GM18907 (cell line): Measurements from ENCODE around the gene ZBTB16.

Source experiments
- ATAC-seq: cut with Tn5 transposase; IDR thresholded peaks from one replicate; pipeline ENCODE4 v1.9.1; 2021; ENCODE audit warnings: mild to moderate bottlenecking, moderate library complexity; ENCODE audit not compliant: unreplicated experiment

ZBTB16 gene

DNA sequence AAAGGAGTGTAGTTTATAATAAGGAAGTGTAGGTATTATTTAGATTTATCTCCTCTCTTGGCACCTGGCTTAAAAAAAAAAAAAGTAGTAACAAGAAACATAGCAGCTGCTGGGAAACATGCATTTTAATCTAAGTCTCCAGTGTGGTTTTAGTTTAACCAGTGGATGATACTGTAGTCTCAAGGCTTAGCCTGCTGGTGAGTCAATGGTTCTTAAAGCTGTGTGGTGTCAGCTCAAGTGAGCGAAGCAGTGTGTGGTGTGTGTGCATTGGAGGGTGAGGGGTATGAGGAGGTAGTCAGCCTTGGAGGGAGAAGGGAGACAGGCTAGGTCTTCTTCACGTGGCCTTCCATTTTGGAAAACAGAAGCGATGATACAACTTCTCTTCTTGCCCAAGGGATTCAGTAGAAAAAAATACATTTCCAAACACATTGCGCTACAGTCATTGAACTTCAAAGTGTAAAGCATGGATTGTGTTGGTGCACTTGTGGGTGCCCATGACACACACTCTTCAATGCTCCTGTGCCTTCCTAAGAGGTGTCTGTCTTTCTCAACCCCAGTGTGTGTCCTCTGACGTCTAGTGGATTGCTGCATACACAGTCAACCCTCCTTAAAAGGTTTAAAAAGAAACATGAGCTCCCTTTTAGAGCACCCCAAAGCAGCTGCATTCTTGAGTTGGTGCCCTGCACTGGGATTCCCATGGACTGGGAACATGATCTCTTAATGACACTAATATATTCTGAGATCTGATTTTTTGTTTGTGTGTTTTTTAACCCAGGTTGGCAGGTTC lies 40.1 kb downstream of the ZBTB16 start:
- no peak for ATAC-seq

DNA sequence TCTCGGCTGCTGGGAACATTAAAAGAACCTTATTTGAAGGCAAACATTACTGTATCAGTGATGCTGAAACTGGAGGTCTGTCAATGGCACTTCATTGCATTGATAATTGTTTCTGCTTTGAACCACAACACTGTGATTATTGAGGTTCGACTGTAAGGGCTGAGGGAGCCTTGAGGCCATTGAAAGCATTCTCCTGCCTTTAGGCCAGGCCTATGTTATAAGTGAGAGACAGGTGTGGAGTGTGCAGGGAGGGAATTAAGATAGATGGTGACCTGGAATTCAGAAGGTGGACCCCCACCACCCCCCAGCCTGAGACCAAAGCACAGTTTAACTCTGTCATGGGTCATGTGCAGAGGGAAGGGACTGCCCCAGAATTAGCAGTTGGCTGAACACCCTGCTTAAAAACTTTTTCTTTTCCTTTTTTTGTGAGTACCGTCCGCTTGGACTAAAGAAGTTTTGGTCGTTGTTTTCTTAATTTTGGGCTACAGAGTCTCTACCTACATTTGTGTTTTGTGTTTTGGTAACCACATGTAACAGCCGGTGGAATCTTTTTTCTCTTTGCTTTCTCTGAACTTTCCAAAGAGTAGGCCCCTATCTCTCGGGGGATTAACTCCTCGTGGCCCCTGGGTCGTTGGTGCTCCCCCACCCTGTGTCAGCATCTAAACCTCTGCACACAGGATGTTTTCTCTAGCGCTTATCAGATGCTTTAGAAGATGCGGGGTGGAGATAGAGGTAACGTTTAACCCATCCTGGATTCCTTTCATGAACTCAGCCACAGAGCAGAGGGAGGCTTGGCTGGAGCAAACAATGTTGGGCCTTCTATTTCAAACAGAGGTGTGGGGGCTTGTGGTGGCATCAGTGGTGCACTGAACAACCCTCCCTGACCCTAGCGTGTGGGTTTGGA lies 43.7 kb downstream of the ZBTB16 start:
- no peak for ATAC-seq

DNA sequence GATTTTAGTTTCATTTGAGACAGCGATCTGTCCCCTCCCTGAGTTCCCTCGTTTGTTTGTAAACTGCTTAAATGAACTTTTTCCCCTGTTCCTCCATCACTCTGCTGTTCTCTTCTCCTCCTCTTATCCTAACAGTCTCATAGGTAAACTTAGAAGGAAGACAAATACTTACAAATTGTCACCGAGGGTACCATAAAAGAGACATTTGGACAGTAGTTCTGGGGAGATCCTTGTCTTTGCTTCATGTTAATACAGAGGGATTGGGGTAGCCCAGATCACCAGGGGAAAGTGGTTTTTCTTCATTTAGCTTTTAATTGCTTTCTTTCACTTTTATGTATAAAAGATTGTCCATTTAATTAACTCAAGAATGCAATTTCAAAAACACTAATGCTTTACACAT lies 46.1 kb downstream of the ZBTB16 start:
- ATAC-seq, result no peak

- no peak for ATAC-seq
Observed at GRCh38 chr11:114106047-114106446, 46.5 kb downstream of the ZBTB16 start.

DNA sequence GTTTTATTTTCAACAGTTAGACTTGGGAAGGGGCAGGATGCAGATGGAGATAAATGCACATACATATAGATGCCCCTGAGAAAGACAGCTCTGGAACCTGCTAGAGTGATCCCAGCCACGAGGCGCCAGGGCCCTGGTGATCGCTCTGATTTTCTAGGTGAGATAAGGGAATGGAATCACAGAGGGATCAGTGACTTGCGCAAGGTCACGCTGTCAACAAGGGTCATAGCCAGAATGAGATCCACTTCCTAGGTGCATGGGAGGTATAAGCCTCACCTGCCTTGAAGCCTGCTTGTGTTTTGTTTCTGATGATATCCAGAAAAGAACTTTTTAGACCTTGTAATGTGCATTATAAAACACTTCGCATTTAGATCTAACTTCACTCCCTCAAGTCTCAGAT lies 47.5 kb downstream of the ZBTB16 start:
- ATAC-seq, result no peak

DNA sequence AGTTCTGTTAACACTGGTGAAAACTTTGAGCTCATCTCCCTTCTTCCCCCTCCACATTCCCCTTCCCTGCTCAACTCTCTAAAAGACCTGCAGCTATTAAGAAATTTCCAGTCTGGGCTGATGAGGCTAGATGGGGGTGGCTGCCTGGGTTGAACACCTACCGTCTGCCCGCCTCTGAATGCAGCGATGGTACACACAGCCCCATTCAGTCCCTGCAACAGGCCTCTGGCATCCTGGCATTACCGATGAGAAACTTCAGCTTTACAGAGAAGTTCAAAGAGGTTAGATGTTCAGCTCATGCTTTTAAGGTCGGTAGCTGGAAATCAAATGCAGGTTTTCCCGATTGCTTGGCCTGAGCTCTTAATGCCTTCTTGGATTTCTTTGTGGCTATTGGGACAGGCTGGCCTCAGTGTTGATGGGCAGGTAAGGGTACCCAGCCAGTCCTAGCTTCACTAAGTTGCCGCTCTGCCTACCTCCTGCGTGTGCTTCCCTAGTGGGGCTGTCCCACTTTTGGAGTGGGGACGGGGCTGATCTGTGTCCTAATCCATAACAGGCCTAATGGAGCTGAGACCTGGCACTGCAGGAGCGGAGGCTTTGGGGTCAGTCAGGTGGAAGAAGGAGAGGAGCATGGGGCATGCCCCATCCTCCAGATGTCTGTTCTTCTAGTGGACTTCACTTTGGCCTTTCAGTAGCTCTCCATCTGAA lies 49.1 kb downstream of the ZBTB16 start:
- no peak for ATAC-seq

GRCh38 chr11:114109206-114110090 lies 49.9 kb downstream of the ZBTB16 start:
- no peak for ATAC-seq

- ATAC-seq, result no peak
Observed at GRCh38 chr11:114110123-114110522, 50.6 kb downstream of the ZBTB16 start.

- ATAC-seq, result no peak
Observed at GRCh38 chr11:114110952-114111947, 51.7 kb downstream of the ZBTB16 start.

DNA sequence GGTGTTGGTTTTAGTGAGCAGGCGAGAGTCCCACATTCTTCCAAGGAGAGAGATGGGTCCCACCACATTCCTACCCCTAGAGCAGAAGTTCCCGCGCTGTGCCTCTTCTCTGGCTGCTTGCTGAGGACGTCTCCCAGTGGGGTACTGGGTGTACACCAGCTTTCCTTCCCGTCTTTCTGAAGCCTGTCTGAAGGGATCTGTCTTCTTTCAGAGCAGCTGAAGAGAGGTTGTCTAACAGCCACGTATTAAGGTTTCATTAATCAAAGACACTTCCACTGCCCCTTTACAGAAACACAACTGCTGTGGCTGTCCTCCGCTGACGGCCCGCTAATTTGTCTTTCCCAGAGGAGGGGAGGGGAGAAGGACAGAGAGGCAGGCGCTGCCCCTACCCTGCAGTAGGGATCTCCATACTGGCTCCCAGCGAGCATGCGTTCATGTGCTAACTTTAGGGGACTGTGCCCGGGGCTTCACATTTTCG lies 56.0 kb downstream of the ZBTB16 start:
- no peak for ATAC-seq

DNA sequence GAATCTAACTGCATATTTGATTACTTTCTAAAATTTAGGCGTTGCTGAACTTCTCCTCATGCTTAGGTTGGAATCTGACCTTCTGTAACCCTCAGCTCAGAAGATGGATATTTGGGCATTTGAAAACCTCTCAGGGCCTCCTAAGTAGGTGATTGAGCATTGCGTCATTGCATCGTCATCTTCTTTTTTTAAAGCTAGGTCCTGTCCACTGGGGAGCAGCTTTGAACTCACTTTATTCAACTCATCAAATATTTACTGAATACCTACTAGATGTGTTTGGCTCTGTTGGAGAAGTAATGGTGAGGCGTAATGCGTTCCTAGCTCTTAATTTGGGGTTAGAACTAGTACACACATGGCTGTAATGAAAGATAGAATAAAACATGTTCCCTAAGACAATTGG lies 56.8 kb downstream of the ZBTB16 start:
- ATAC-seq, result no peak

GRCh38 chr11:114116800-114117199 lies 57.3 kb downstream of the ZBTB16 start:
- ATAC-seq, result no peak

DNA sequence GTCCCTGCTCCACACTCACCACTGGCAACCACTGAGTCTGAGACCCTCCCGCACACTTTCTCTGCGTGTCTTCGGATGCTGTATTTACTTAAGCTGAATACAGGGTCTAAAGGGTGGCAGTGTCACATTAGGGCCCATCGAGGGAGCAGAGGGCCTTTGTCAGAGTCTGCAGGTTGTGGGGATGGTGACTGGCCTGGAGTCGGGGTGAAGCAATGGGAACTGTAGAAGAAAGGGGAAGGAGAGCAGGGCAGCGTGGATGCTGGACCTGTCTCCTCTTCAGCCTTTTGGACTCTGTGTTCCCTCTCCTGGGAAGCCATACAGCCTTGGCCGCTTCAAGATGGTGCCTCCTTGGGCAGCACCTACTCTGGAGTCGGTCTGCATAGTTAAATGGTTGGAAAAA lies 61.1 kb downstream of the ZBTB16 start:
- no peak for ATAC-seq

GRCh38 chr11:114121138-114121537 lies 61.6 kb downstream of the ZBTB16 start:
- no peak for ATAC-seq

- no peak for ATAC-seq
Observed at GRCh38 chr11:114121804-114122504, 62.4 kb downstream of the ZBTB16 start.

DNA sequence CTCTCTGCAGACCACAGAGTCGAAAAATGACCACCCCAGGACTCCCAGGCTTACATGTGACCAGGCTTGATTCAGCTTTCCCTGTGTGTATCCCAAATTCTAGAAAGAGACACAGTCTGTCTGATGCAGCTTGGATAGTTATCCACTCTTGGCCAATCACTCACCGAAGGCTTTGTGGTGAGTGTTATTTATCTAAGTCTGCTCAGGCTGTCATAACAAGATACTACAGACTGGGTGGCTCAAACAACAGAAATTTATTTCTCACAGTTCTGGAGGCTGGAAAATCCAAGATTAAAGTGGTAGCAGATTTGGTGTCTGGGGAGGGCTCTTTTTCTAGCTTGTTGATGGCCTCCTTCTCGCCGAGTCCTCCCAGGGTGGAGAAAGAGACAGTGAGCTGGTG lies 63.2 kb downstream of the ZBTB16 start:
- ATAC-seq, result no peak

DNA sequence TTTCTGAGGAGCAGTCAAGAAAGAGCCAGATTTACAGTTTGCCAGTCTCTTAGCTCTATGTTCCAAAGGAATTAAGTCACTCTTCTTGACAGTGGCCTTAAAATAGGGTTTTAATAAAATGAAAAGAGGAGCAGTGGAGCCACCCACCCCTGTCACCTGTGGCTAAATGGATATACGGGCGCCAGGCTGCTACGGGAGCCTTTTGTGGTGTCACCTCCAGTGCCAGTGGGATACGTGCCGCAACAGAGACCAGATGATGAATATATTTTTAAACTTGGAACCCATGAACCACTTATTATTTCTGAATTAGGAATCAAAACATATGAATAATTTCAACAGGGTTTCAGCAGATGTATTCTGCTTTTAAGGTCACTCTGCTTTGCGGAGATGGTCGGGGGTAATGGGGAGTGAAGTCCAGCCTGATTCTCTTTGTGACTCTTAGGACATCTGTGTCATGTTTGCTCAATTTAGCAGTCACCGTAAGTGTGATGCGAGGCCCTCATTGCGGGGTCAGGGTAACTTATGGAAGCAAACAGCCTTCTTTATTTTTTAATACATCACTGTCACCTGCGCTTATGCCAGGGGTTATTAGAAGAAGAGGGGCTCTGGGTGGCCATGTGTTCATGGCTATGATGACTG lies 64.3 kb downstream of the ZBTB16 start:
- ATAC-seq, result no peak

GRCh38 chr11:114124601-114125144 lies 65.2 kb downstream of the ZBTB16 start:
- no peak for ATAC-seq
